Keratinocyte (primary cell): ENCODE measurements around the gene SYK.

Source experiments
- EZH2 ChIP-seq: IDR thresholded peaks from one replicate; pipeline ENCODE4 v1.6.1; 2012; ENCODE audit warnings: inconsistent platforms, mild to moderate bottlenecking, low read length, moderate library complexity
- TF ChIP-seq, protein P1 (sequence below), 3 experiments: IDR thresholded peaks in 1 of 3; conservative IDR thresholded peaks in 1 of 3; optimal IDR thresholded peaks in 1 of 3; 2 replicates in 2 of 3; 3 replicates in 1 of 3; pipeline versions ENCODE3 to v1.5.1; 2011; ENCODE audit warnings: low read length in 3 of 3, mild to moderate bottlenecking in 3 of 3, moderate library complexity in 2 of 3, control low read depth in 1 of 3, inconsistent platforms in 1 of 3; ENCODE audit not compliant: insufficient read depth in 2 of 3; ENCODE audit errors: extremely low read depth in 1 of 3

DNA sequence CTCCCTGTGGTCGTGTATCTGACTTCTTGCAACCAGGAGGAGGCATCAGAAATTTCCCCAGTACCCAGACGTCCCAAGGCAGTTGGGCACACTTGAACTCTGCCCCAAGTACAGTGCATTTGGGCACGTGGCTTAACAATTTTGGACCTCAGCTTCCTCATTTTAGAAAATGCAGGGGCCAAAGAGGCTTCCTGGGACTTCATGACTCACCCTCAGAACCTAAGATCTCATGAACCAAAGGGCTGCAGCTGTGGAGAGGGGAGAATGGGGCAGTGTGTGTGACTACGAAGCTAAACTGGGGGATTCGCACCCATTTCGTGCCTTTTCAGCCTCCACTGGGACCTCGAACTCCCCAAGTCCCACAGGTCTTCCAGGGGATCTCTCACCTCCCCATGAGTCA lies 59.2 kb downstream of the SYK start:
- TF ChIP-seq, protein P1, sequence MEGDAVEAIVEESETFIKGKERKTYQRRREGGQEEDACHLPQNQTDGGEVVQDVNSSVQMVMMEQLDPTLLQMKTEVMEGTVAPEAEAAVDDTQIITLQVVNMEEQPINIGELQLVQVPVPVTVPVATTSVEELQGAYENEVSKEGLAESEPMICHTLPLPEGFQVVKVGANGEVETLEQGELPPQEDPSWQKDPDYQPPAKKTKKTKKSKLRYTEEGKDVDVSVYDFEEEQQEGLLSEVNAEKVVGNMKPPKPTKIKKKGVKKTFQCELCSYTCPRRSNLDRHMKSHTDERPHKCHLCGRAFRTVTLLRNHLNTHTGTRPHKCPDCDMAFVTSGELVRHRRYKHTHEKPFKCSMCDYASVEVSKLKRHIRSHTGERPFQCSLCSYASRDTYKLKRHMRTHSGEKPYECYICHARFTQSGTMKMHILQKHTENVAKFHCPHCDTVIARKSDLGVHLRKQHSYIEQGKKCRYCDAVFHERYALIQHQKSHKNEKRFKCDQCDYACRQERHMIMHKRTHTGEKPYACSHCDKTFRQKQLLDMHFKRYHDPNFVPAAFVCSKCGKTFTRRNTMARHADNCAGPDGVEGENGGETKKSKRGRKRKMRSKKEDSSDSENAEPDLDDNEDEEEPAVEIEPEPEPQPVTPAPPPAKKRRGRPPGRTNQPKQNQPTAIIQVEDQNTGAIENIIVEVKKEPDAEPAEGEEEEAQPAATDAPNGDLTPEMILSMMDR (optimal IDR thresholded peaks at IDR 0.05 in 1 of 3, IDR thresholded peaks at IDR 0.05 in 1 of 3, conservative IDR thresholded peaks at IDR 0.05 in 1 of 3; ENCODE audit: extremely low read depth in 1 of 3, insufficient read depth in 2 of 3, low read length in 3 of 3): no peak
- no peak for TF ChIP-seq EZH2
